HuH-7 (cell line): Measurements from ENCODE around the gene ABCA2.
A peak's percentile ranks its signal among the peaks of the same experiment; 100 is the strongest.
"Not testable (repeated sequence)": the region's sequence is repeated elsewhere in the genome, so short reads cannot be mapped to it uniquely, and the experiment has no call there.

ENCODE experiments used
- DNase-seq: peaks from one replicate; pipeline ENCODE4 v3.0.0; 2011; ENCODE audit warnings: low spot score

ABCA2 gene

DNA sequence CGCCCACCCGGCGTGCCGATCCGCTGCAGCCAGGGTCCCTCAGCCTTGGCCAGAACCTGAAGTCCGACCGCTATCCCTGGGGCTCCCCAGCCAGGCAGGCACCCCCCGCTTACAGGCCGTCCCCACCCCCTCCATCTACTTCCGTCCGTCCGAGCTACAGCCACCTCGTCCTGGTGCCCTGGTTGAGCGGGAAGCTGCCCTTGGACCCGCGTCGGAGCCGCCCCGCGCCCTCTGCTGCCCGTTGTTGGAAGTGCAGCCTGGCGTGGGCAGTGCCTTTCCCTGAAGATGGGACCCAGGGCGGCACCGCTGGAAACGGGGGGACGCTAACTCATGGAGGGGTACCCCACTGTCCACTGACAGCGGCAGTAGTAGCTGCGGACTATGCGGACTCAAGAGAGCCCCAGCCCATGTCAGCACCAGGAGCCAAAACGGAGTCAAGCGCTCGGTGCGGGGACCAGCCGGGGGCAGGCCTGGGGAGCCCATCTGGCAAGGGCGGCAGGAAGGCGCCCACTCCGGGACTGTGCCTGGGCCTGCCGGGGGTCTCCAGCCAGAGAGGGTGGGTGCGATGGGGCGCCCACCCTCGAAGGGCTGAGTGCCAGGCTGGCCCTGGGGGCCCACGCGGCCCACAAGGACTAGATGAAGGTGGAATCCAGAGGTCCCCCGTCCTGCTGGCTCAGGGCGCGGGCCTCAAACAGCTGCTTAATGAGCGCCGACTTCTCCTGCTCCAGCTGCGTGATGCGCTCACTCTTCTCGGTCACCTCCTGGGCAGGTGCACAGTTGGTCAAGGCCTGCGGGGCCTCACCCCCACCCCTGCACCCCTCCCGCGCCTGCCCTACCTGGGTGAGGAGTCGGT lies 36.2 kb upstream of the ABCA2 start:
- DNase-seq: peak; percentile 84

DNA sequence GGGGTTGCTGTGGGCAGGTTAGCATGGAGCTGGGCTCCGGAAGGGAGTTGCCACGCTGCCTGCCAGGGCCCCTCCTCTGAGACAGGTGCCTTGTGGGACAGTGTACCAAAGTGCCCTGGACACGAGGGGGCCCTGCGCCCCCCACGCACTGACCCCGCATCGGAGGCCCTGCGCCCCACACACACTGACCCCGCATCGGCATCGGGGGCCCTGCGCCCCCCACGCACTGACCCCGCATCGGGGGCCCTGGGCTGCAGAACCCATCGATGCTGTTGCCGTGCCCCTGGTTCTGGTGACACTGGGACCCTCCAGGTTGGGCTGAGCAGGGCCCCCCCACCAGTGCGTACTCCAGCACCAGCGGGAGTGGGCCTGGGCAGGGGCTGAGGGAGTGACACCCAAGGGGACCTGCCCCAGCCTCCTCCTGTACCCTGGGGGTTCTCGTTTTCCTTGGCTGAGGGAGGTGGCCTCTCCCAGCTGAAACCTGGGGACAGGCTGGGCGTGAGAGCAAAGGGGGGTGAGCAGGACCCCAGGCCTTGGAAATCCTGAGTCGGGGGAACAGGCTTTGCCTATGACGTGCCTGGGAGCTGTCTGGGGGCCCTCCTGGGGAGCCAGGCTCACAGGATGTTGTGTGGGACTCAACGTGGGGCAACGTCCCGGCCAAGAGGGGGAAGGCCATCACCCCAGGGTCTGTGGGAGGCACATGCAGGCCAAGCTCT lies 35.4 kb upstream of the ABCA2 start:
- DNase-seq: no peak

DNA sequence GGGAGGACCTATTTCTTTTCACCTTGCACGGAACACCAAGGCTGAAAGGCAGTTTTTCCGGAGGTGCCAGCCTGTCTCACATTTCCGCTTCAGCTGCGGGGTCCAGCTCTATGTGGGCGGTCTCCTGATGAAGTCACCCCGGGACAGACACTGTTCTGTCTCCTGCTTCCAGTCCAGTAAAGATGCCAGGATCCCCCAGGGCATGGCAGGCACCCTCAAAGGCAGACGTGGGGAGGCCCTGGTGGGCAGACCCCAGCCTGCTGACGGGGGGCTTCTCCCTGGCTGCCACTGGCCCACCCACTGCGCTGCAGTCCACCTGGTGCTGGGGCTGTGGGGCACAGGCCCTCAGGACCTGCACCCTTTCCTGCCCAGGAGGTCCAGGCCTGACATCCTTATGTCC lies 34.8 kb upstream of the ABCA2 start:
- DNase-seq: not testable (repeated sequence)

DNA sequence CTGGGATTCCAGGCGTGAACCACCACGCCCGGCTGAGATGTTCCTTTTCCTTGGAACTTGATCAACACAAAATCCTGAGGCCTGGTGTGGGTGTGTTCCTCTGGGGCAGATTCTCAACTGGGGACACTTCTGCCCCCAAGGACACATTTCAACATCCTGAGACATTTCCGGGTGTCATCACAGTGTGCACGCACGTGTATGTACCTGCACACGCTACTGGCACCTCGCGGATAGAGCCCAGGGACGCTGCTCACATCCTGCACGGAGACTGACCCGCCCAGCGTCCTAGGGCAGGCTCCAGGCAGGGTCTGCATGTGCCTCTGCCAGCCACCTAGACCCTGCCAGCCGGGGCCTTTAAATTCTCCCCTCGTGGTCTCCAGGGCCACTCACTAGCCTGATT lies 34.3 kb upstream of the ABCA2 start:
- no peak for DNase-seq

DNA sequence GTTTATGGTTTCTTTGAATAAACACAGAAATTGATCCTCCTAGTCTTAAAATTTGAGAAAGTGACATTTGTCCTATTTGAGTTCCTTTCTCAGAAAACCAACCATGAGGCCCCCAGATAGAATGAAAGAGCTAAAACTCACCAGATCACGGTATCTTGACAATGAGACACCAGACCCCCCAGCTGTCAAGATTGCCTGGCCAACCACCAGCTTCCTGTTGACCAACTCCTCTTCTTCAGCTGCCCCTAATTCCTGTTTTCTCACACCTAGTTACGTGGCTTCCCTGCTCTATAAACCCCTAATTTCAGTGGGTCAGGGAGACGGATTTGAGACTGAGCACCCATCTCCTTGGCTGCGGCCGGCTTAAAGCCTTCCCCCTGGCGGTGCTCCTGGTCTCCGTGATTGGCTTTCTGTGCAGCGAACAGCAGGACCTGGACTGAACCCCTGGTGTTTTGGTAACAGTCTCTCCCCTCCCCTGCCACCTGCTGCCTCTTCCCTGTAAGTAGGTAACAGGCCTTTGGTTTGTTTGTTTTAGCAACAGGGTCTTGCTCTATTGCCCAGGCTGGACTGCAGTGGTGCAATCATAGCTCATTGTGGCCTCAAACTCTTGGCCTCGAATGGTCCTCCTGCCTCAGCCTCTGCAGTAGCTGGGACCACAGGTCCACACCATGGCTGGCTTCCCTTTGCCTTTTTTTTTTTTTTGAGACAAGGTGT lies 30.6 kb upstream of the ABCA2 start:
- DNase-seq: no peak

DNA sequence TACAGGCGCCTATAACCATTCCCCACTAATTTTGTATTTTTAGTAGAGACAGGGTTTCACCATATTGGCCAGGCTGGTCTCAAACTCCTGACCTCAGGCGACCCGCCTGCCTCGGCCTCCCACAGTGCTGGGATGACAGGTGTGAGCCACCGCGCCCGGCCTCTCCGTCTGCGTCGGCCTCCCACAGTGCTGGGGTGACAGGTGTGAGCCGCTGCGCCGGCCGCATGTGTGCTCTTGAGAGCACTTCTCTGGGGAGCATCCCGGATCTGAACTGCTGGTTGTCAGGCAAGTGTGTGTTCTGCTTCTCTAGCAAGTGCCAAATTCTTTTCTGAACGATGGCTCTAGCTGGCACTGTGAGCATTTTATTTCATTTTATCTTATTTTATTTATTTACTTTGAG lies 29.5 kb upstream of the ABCA2 start:
- no peak for DNase-seq

DNA sequence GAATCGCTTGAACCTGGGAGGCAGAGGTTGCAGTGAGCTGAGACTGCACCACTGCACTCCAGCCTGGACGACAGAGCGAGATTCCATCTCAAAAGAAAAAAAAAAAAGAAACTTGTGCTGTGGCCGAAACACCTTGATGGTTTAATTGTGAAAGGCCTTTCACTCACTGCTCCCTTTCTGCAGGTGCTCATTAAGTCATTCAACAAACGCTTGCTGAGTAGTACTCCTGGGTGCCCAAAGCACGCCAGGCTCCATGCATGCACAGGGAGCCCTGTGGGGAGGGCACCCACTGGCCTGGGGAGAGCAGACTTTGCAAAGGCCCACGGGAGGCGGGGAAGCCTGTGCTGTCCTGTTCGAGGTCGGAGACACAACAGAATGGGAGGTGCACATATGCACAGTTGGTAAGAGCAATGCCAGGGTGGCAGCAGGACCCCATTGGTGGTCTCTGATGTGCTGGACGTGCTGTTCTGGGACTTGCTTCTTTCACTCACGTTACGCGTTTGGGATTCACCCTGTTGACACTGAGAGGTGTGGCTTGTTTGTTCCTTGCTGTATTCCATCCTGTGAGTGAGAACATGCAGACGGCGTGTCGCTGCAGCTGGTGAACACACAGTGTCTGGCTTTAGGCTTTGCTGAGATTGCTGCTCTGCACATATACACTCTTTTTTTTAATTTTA lies 28.8 kb upstream of the ABCA2 start:
- DNase-seq: no peak

DNA sequence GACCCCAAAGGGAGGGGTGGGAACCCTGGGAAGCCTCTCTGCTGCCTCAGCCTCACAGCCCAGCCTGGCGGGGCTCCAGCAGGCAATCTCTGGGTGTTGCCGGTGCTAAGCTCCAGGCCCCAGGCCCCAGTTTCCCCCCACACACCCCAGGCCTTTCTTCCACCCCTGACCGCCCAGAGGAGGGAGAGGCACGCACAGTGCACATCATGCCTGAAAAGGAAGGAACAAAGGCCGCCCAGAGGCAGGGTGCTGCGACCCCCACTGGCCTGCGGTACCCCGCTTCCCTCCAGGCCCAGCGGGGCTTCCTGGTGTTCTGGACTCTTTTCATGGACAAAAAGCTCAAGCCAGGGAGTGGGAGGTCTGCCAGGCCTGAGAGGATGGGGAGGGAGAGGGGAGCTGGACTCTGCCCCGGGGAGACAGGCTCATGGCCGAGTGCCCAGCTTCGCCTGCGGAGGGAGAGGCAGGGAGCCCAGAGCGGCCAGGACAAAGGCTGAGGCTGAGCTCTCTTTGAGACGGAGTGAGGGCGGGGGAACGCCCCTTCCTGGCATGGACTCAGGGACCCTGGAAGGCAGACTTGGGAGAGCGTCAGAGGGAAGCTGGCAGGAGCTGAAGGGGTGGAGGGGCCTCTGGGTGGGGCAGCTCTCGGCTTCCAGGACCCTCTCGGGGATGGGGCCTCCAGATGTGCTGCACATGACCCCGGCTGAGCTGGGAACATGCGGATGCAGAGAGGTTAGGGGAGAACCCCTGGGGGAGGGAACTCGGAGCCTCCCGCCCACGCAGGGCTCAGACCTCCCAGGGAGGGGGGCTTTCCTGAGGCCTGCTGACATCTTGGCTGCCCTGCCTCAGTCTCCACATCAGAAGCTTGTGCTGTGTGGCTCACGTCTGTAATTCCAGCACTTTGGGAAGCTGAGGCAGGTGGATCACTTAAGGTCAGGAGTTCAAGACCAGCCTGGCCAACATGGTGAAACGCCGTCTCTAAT lies 27.6 kb upstream of the ABCA2 start:
- DNase-seq: peak; percentile 77

DNA sequence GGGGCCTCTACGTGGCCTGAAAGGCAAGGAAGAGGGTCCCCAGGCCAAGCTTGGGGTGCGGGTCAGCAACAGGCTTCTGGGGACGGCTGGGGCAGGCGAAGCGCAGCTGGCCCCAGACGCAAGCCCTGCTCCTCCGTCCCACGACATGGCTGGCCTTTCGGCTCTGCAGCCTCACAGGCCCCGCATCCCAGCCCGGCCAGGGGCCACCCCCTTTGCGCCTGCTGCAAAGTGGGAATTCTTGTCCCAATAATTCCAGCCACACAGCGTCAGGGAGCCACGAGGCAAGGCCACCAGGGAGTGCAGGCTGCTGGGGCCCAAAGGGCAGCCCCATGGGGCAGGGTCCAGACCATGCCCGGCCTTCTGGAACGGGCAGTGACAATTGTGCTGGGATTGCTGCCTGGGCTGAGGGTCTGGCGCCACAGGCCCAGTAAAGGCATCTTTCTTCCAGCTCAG lies 26.9 kb upstream of the ABCA2 start:
- no peak for DNase-seq

DNA sequence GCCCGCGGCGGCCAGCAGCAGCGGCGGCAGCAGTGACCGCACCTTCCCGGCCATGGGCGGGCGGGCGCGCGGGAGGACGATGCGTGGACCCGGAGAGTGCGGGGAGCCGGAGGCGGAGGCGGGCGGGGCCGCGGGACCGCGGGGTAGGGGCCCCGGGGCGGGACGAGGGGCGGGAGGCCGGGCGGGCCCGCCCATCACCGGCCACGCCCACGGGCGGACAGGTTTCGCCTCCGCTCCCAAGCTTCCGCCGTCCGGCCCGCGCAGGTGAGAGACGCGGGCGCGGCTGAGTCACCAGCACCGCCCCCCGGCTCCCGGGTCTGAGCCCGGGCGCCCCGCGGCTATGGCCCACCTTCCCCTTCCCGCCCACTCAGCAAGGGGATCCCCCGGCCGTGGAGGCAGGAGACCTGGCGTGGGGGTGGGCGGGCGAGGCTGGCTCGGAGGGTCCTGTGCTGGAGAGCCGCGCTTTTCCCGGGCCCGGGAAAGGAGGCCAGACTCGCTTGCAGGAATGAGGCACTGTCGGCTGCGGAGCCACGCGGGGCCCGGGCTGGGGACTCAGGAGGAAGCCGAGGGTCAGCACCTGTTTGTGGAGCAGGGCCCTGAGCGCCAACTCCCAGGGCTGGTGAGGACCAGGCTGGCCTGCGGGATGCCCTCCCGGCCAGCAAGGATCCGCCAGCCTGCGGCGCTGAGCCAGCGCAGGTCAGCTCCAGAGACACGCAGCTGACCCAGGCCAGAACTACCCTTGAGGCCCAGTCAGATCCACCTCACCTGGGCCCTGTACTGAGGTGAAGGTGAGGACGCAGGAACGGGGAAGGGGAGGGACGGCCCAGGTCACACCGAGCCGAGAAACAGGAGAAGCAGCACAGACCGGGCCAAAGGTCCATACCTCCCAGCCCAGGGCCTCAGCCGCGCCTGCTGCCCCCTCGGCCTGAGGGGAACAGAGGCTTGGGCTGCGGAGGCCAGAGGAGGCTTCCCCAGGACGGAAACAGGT lies 26.2 kb upstream of the ABCA2 start, which contains the start of gene ENTPD2:
Gene ENTPD2 (minus strand): TSS at position 118 of the 988 bp plus-strand sequence. CDS start 64 bp downstream, at position 54.
- DNase-seq: peak; percentile 87

DNA sequence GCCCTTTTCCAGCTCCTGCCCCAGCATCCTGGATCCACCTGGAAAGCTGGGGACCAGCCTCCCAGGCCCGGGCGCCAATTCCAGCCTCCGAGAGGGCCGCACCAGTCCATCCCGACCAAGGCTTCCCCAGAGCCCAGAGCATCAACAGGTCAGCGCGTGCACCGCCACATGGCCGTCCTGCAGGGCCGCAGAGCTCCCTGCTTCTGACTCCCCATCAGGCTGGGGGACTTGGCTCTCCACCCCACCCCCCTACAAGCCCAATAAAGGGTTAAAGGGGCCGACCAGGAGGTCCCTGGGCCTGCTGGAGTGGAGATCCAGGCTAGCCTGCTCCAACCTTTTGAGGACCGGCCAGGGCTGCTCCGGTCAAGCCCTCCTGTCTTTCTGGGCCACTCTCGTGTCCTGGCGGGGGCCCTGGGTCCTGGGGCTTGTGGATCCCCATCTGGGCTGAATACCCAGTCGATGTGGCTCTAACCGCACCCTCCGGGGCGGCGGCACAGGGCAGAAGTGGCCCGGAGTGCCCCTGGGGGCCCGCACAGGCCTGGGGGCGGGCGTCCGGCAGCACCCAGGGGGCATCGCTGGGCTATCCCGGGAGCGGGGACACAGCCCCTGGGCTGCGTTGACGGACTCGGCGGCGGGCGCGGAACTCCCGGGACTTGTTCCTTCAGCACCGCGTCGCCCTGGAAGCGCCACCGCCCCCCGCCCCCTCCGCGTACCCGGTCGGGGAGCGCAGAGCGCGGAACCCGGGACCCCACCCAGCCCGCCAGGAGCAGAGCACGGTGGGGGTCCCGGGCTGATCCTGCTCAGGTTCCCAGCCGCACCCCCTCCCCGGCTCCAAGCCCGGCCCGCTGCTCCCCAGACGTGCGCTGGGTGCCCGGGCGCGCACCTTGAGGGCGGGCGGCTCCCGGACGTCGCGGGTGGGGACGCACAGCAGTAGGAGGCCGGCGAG lies 25.2 kb upstream of the ABCA2 start:
- DNase-seq: no peak

DNA sequence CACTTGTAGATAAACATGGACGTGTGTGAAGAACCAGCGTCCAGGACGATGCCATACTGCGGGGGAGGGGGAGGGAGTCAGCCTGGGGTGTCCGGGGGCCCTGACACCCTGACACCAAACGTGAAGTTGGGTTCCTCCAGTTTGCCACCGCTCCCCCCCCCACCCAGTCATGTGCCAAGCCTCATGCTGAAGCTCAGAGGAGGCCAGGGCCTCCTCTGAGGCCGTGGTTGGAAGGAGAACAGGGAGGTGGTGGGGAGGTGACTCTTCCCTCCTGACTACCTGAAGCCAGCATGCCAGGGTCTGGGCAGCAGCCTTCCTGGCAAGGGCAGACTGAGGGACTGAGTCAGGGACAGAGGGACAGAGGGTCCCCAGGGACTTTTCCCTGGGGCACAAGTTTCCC lies 24.3 kb upstream of the ABCA2 start:
- DNase-seq: no peak

DNA sequence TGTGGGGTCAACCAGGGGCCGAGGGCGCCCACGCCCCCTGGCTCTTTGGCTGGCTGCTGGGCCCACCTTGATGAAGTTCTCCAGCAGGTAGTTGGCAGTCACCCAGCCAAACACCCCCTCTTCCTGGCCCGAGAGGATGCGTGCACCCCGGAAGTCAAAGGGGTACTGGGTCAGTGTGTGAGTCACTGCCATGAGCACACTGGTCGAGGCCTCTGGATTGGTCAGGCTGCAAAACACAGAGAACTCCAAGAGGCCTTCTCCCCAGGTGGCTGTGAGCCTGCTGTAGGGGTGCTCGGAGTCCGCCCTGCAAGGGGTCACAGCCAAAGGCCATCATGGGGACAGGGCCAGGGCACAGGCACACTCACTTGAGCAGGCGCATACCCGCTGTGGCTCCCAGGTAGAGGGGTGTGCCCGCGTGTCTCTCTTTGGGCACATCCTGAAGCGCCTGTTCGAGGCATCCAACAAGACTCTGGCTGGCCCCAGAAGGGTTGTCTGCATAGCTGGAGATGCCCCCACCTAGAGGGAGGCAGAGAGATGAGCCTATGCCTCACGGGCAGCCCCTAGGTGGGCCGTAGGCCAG lies 23.2 kb upstream of the ABCA2 start:
- DNase-seq: no peak

DNA sequence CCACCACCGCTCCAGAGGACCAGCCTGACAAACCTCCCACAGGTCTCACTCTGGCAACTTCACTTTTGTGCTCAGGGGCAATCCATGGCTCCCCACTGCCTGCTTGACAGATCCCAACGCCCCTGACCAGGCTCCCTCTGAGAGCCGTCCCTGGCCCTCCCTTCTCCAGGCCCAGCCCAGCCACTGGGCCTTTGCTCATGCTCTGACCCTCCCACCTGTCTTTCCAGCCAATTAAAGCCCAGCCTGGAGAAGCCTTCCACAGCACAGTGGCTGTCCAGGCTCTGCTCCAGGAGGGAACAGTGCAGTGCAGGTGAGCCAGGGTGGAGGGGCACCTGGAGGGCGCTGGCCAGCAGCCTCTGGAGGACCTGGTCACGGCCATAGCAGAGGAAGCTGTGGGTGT lies 22.5 kb upstream of the ABCA2 start:
- no peak for DNase-seq

DNA sequence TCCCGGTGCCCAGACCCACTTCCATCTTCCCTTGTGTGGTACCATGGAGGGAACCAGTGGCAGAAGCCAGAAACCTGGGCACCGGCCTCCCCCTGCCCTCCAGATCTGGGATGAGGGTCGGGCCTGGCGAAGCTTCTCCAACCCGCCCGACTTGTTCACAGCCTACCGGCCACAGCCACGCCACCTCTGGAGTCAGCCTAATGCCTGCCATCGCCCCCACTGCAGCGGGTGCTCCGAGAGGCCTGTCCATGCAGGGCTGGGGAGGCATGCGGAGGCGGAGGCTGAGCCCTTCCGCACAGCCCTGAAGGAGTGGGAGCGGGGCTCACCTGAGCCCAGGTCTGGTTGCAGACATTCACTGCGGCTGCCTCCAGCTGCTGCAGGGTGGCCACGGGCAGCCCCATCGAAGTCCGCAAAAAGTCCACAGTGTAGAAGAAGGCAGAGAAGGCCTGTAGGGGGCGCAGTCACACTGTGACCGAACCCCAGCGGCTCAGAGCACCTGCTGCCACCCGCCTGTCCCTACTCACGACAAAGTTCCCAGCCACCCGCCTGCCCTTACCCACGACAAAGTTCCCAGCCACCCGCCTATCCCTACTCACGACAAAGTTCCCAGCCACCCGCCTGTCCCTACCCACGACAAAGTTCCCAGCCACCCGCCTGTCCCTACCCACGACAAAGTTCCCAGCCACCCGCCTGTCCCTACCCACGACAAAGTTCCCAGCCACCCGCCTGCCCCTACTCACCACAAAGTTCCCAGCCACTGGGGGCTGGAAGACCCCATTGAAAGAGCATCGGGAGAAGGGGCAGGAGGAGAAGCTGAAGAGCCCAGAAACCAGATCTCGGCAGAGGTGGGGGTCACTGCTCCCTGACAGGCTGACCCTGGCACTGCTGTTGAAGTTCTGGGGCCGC lies 21.8 kb upstream of the ABCA2 start:
- DNase-seq: peak; percentile 90

DNA sequence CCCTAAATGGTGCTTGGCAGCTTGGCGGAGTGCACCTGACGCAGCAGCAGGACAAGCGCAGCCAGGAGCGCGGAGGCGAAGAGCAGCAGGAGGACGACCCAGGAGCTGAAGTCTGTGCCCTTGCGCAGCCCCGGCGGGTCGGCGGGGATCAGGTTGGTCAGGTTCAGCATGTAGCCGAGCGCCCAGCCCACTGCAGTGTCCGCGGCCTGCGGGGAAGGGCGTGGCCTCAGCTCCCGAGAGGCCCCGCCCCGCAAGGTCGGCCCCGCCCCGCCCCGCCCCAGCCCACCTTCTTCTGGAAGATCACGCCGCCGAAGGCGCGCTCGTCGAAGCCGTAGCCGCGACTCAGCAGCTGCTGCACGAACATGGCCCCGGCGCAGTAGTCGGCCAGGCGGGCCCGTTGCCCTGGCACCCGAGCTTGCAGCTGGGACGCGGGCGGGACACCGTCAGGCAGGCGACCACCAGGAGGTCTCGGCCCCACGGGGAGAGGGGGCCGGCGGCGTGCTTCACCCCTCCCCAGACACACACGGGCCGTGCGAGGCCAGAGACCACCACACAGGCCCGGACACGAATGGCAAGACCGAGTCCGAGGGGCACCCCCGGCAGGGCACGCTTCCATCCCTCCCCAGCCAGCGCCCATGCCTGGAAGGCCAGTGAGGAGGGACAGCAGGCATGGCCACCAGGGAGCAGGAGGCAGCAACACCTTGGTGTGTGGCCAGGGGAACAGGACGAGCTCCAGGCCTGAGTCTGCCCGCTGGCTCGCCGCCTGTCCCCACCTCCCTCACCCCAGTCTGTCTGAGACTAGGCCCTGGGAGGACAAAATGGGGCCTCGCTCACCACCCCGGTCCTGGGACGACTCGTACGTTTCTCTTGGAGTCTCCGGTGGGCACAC lies 20.9 kb upstream of the ABCA2 start:
- no peak for DNase-seq
